Anterior cingulate cortex (tissue), 58 donors: ENCODE measurements around the gene LRP1.

ENCODE experiments used
- DNase-seq, 58 donors: peaks; one replicate each; lab custom pipeline; 2025; lab: John Stamatoyannopoulos, UW

LRP1 gene

DNA sequence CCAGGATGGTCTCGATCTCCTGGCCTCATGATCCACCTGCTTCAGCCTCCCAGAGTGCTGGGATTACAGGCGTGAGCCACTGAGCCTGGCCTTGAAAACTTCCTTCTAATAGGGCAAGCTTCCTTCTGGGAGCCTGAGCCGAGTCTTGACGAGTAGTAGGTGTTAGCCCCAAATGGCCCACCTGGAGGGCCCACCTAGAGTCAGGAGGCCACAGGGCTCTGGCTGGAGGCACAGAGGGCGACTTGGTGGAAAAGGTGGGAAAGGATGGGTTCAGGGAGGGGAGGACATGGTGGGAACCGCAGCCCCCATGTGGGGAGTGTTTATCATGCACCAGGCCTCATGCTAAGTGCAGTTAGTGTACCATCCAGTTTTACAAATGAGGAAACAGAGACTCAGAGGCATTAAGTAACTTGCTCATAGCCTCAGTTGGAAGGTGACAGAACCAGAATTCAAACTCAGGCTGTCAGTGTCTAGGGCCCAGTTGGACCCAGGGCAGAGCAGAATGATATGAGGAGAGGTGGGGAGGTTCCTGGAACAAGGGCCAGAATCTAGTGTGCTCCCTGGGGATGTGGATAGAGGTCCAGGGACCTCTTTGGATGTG is 22.2 kb downstream of the LRP1 start:
- DNase-seq: no peak

- peak in 28 of 58 donors; percentile 22 to 75 (median 44) for DNase-seq
Measured at GRCh38 chr12:57151741-57152630, 23.7 kb downstream of the LRP1 start.

- DNase-seq: peak in 5 of 58 donors; percentile 8 to 71 (median 46)
Measured at GRCh38 chr12:57152639-57153038, 24.4 kb downstream of the LRP1 start.

DNA sequence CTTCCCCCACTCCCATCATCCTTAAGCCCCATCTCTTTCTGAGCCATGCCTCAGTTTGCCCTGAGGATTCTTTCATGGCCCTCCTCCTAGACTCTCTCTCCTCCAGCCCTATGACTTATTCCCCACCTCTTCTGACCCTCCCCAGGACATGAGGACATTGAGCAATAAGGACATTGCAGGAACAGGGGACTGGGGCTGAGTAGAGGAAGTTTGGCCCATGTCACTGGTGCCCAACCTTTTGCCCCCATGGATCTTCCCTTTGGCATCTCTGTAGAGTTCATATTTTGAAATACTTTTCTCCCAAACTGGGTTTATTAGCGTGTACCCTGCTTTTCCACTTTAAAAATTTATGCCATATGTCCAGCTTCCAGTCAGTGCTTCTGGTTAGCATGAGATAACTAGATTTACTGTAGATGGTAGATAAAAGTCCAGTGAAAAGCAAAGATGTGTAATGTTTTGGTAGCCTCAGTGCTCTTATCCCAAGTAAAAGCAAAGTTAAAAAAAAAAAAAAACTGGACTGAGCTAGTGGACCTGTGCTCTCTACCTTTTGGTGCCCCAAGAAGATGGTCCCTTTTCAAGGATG is 25.2 kb downstream of the LRP1 start:
- no peak for DNase-seq

DNA sequence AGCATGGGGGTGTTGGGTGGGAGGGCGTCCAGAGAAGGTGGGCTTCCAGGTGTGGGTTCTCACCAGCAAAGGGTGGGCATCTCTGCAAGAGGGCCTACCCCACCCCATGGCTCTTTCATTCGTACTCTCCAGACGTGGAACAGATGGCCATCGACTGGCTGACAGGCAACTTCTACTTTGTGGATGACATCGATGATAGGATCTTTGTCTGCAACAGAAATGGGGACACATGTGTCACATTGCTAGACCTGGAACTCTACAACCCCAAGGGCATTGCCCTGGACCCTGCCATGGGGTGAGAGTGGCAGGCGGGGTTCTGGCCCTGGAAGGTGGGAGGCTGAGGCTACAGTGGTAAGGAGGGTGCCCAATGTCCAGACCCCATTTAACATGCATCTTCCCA is 25.8 kb downstream of the LRP1 start:
- no peak for DNase-seq

GRCh38 chr12:57154804-57155434 is 26.6 kb downstream of the LRP1 start:
- no peak for DNase-seq

- DNase-seq: peak in 4 of 58 donors; percentile 6 to 35 (median 24)
Measured at GRCh38 chr12:57156701-57157403, 28.6 kb downstream of the LRP1 start.

DNA sequence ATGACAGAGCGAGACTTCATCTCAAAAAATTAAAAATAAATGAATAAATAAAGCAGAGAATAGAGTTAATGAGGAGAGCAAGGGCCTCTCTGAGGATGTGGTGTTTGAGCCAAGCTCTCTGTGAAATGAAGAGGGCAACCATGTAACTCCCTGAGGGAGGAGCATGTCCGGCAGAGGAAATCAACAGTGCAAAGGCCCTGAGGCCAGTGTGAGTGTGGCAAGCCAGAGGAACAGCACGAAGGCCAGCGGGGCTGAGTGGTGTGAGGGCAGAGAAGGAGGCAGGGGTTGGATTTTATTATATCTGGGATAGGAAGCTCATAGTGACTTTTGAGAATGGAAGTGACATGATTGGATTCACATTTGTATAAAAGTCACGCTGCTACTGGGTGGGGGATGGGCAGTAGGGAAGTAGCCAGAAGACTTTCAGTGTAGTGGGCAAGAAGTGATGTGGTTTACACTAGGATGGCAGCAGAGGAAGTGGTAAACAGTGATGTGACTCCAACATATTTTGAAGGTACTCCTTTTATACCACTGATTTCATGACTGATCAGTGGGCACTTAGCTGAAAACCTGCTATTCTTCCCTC is 29.4 kb downstream of the LRP1 start:
- DNase-seq: no peak

DNA sequence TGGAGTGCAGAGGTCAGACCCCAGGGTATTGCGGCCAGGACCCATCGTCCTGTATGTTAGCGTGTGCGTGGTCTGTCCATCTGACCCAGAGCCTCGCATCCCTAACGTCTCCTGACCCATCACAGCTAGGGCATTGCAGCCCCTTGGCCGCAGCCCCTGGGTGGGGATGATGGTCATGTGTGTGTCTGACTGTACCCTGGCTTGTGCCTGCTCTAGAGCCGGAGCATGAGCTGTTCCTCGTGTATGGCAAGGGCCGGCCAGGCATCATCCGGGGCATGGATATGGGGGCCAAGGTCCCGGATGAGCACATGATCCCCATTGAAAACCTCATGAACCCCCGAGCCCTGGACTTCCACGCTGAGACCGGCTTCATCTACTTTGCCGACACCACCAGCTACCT is 29.9 kb downstream of the LRP1 start:
- no peak for DNase-seq

DNA sequence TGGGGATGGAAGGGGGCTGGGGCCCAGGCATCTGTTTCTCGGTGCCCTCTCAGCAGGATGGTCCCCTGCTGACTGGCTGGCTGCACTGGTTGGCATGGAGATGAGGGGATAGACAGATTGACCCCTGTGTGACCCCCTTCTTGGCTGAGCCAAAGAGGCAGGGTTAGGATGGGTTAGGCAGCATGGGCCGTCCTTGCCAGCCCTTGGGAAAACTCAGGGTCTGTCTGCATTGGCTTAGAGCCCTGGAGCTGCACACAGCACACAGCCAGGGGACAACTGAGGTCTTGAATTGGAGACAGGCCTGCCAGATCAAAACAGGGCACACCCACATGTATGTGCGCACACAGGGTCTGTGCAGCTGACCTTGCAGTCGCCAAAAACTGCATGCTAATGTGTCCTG is 30.4 kb downstream of the LRP1 start:
- DNase-seq: no peak

DNA sequence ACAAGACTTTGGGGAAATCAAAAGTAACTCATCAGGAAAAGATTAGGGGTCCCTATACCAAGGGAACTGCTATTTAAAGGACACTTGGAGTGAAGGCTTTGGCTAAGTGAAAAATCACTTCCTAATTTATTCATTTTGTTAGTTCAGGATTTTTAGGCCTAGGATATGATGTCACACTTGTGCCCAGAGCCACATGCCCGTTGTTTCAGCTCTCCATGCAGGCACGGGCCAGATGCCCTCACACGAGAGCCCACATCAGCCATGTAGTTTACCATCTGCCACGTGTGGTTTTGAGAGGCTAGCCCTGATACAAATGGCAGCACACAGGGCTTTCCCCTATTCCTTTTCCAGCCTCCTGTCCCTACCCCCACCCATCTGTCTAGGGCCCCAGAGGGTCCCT is 31.0 kb downstream of the LRP1 start:
- DNase-seq: no peak

DNA sequence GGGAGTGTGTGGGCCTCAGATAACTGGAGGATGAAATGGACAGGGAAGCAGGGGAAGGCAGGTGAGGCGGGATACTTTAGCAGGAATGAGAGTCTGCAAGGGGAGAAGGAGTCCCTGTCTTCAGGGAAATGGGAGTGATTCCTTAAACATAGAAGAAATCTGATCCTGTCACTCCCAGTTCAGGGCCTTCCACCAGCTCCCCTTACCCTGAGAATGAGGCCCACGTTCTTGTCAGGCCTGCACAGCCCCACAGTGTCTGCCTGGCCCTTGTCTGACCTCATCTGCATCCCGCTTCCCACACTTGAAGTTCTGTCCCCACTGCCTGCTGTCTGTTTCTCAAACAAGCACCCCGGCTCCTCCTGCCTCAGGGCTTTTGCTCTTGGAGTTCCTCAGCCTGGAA is 31.8 kb downstream of the LRP1 start:
- DNase-seq: no peak

DNA sequence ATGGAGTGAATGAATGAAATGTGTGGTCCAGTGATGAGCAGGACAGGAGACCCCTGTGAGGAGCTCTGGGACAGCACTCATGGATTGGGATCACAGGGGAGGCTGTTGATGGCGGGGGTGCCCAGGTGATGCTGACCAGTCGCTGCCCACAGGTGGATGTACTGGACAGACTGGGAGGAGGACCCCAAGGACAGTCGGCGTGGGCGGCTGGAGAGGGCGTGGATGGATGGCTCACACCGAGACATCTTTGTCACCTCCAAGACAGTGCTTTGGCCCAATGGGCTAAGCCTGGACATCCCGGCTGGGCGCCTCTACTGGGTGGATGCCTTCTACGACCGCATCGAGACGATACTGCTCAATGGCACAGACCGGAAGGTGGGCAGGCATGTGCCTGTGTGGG is 32.5 kb downstream of the LRP1 start:
- no peak for DNase-seq

DNA sequence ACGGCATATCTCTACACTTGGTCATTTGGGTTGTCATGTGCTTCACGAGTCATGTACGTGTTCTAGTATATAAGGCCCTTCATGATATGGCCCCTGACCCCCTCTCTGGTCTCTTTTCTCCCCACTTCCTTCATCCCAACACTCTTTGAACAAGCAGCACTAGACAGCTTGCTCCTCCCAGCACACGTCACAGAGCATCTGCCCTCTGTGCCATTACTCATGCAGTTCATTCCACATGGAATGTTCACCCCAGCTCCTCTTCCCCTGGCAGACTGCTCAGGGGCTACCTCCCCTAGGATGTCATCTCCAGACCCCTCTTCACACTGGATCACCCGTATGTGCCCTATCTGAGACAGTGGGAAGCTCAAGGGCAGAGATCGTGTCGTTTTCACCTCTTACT is 33.2 kb downstream of the LRP1 start:
- DNase-seq: no peak

GRCh38 chr12:57162553-57163125 is 34.4 kb downstream of the LRP1 start:
- DNase-seq: no peak

DNA sequence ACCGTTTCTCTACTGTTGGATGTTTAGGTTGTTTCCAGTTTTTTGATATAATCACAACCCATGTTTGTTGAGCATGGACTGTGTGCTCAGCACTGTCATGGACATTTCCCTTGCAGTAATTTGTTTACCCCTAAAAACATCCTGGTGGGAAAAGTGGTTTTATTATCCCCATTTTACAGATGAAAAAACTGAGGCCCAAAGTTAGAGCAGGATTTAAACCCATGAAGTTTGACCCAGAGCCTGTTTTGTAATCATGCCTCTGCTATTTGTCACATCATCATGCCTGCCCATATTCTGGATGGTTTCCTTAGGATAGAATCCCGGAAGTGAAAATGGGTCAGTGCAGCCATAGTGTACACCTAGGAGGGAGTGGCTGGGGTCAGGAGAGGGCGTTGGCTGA is 36.2 kb downstream of the LRP1 start:
- no peak for DNase-seq

- no peak for DNase-seq
Measured at GRCh38 chr12:57164966-57165625, 36.8 kb downstream of the LRP1 start.

DNA sequence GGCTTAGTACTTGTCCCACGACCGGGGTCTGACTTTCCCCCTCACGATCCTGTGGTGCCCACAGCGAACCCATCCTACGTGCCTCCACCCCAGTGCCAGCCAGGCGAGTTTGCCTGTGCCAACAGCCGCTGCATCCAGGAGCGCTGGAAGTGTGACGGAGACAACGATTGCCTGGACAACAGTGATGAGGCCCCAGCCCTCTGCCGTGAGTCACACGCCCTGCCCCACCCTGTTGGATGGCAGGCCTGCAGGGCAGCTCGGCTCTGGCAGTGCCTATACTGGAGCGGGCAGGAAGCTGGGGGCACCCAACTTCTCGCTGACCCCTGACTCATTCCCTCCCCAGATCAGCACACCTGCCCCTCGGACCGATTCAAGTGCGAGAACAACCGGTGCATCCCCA is 37.5 kb downstream of the LRP1 start:
- DNase-seq: no peak

DNA sequence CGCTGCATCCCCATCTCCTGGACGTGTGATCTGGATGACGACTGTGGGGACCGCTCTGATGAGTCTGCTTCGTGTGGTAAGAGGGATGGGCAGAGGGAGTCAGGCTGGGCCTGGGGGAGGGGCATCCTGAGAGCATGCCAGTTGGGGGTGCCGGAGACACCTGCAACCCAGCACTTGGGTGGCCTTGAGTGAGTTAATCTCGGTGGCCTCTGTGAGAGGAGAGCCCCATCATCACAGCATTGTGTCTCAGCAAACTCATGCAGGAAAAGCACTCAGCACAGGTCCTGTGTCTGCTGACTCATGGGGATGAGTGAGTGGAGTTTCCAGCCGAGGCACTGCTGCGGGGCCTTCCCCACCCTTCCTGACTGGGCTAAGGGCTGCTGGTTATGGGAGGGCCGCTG is 38.7 kb downstream of the LRP1 start:
- DNase-seq: peak in 4 of 58 donors; percentile 5 to 26 (median 23)
